Epithelial cell of proximal tubule (primary cell): ENCODE measurements around the gene SH2D7. TPM values are rescaled to one million over a fixed set of nuclear protein-coding genes. Genes with fewer than 3 reads are reported as not detected.

ENCODE experiments used
- DNase-seq: peaks from one replicate; pipeline ENCODE4 v3.0.0-alpha.2; 2011; ENCODE audit warnings: low read depth
- H3K4me3 ChIP-seq: 2 replicates; pipeline ENCODE4 v1.5.1; 2011; ENCODE audit warnings: low read depth, mild to moderate bottlenecking, low read length
- CTCF ChIP-seq: conservative IDR thresholded peaks from 2 replicates; pipeline ENCODE4 v1.5.1; 2012; ENCODE audit warnings: low read depth, mild to moderate bottlenecking, low read length
- total RNA-seq: library from RNA; depleted of rRNA; stranded (reverse); fragments of >200 nt; gene quantifications from 2 replicates; pipeline ENCODE4 v1.2.3, GENCODE V29; 2015

Gene SH2D7
- total RNA-seq, 1 donor from 2014 or later: not detected

GRCh38 chr15:78103406-78104118 lies 11.2 kb downstream of the SH2D7 start:
- no peak for DNase-seq
- no peak for TF ChIP-seq CTCF
- H3K4me3 ChIP-seq: no peak overlapping the region

DNA sequence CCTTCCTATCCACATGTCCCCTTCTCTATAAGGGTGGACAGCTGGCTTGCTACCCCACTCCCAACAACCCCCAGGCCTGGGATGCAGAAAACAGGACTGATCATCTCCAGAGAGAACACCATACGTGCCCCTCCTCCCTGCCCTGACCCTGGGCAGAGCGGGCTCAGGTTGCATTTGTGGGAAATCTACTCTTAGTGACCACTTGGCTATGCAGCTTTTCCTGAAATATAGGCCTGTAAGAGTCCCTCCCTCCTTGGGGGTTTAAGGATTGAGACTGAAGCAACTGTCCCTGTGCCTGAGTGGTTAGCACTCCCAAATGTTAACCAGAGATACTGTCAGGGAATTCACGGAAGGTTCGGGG lies 11.7 kb downstream of the SH2D7 start:
- no peak for DNase-seq
- no peak overlapping the region for H3K4me3 ChIP-seq
- TF ChIP-seq CTCF: no peak

- H3K4me3 ChIP-seq: no peak overlapping the region
- DNase-seq: no peak
- TF ChIP-seq CTCF: no peak
These were observed 12.5 kb downstream of the SH2D7 start for GRCh38 chr15:78104566-78105475.

DNA sequence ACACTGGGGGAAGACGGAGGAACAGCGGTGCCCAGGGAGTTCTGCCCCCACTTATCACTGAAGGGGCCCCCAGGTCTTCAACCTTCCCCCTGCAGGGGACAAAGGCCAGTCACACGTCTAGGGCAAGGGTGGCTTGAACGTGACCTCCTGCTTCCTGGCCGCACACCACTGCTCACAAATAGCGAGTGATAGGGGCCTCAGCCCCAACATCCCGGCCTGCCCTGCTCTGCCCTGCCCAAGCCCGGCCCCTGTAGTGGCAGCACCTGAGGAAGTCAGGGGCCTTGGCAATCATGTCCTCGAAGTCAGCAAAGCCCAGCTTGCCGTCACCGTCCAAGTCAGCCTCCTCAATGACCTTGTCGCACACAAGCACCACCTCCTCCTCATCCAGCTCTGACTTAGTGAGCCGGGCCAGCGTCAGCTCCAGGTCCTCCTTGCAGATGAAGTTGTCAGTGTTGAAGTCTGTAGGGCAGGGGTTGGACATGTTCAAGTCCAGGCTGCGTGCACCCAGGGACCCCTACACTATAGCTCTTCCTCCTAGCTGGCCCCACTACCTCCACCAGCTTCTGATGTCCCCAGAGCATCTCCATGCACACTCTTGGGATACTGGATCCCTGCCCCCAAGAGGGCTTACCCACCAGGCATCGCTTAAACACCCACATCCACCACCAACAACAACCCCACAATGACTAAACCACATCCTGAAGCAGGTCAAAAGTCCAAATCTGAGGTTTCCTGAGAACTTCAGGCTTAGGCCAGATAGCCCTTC lies 13.3 kb downstream of the SH2D7 start:
- no peak overlapping the region for H3K4me3 ChIP-seq
- no peak for TF ChIP-seq CTCF
- no peak for DNase-seq

DNA sequence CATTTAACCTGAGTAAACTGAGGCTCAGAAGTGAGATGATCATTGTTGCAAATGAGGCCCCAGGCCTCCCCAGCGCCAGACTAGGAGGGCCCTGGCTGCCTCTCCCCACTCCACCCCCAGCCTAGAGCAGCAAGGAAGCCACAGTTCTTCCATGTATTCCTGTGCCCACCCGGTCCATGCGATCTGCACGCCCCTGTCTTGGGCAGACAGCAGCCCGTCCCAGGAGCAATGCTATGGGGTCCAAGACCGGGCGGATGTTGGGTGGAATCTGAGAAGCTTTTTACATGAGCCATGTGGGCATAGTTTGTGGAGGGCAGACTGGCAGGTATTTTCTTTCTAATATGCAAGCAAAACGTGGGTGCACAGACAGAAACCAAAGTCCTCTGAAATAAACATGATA lies 15.1 kb downstream of the SH2D7 start:
- no peak for TF ChIP-seq CTCF
- DNase-seq: no peak
- no peak overlapping the region for H3K4me3 ChIP-seq

GRCh38 chr15:78108300-78109084 lies 16.1 kb downstream of the SH2D7 start:
- H3K4me3 ChIP-seq: no peak overlapping the region
- TF ChIP-seq CTCF: peak; percentile 96
- no peak for DNase-seq
